A549 treated with CORT108297 at 1 μM for 4 hours (cell line): ENCODE measurements around the gene E2F6. TPM values are rescaled to one million over a fixed set of nuclear protein-coding genes. Genes with fewer than 3 reads are reported as not detected.

Source experiments
- total RNA-seq: library from RNA; stranded (reverse); fragments of 200-300 nt; extraction: Qiagen RNA extraction; gene quantifications from 5 replicates; pipeline ENCODE4 v1.2.3, GENCODE V29; 2022

Gene E2F6, protein sequence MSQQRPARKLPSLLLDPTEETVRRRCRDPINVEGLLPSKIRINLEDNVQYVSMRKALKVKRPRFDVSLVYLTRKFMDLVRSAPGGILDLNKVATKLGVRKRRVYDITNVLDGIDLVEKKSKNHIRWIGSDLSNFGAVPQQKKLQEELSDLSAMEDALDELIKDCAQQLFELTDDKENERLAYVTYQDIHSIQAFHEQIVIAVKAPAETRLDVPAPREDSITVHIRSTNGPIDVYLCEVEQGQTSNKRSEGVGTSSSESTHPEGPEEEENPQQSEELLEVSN
- 25.3 to 30.1 TPM (median 28.1 TPM) in 5 replicates for total RNA-seq

DNA sequence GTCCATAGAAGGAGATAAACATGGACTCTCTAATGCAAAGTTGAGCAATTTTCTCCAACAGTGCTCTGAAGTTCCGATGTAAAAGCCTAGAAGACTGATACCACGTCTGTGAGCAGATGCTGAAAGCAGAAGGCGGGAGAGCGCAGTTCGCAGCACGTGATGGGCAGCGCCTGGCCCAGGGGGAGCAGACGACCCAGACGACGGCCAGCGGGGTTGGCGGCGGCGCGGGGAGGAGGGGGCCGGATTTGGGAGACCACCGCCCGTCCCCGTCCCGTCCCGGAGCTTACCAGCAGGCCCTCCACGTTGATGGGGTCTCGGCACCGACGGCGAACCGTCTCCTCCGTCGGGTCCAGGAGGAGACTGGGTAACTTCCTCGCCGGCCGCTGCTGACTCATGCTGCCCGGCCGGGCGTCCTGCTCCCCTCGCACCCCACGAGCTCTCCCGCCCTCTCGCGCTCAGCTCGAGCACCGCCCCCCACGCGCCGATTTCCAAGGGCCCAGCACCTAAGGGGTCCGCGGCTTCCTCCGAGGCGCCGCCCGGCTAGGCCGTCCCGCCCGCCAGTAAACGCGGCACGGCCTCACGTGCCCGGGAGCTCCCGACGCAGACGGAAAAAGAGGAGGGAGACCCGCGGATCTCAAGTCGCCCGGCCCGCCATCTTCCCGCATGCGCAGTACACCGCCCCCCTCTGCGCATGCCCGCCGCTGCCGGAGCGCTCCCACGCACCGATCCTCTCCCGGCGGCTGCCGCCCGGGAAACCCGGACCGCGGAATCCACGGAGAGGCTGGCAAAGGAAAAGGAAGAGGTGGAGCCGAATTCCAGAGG lies at the start of gene E2F6:
Gene E2F6, minus strand, starts transcription at position 677 of the 822 bp plus-strand sequence. Its CDS starts 282 bp downstream, at position 395.

Other genes with a start within 250 kb of the E2F6 start
- 21.0 to 31.6 TPM (median 26.3 TPM) in 5 replicates for gene ROCK2, start 121.5 kb downstream of the E2F6 start, total RNA-seq
- 2.5 to 3.0 TPM (median 2.8 TPM) in 5 replicates for gene GREB1, start 67.9 kb upstream of the E2F6 start, total RNA-seq
- gene NTSR2, start 204.0 kb upstream of the E2F6 start, total RNA-seq = 0.07 to 0.13 TPM in 2 of 5 replicates, not detected in the others